Measurements from ENCODE around the gene LRP2.
"Not testable (repeated sequence)": the region's sequence is repeated elsewhere in the genome, so short reads cannot be mapped to it uniquely, and the experiment has no call there.

The LRP2 gene

GRCh38 chr2:169362118-169362893, at the start of gene LRP2:
LRP2 (minus strand) TSS chr2:169362534; CDS start chr2:169362399, 135 bp downstream.
- DNase-seq (ENCODE audit: low read depth): no peak

DNA sequence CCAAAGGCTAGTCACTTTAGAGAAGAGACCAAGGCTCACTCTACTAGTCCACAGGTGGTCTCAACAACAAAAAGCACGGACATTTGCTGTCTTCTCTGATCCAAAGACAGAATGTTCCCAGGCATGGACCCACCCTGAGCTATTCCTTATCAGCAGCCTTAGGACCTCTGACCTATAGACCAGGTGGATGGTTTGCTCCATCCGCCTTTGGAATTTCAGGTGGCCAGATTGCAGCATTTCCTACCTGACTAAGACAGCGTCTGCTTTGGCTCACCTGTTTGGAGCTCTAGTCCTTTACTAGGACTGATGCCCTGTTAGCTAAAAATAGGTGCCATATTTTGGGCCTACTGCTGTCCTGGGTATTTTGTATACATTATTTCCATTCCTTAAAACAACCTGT, 44.6 kb upstream of the LRP2 start:
- no peak for DNase-seq (ENCODE audit: low read depth)

DNA sequence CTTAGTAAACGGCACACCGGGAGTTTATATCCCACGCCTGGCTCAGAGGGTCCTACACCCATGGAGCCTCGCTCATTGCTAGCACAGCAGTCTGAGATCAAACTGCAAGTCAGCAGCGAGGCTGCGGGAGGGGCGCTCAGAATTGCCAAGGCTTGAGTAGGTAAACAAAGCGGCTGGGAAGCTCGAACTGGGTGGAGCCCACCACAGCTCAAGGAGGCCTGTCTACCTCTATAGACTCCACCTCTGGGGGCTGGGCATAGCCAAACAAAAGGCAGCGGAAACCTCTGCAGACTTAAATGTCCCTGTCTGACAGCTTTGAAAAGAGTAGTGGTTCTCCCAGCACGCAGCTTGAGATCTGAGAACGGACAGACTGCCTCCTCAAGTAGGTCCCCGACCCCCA, 37.2 kb upstream of the LRP2 start:
- DNase-seq (ENCODE audit: low read depth): not testable (repeated sequence)

- DNase-seq (ENCODE audit: low read depth): no peak
Observed at GRCh38 chr2:169397697-169398096, 35.4 kb upstream of the LRP2 start.

DNA sequence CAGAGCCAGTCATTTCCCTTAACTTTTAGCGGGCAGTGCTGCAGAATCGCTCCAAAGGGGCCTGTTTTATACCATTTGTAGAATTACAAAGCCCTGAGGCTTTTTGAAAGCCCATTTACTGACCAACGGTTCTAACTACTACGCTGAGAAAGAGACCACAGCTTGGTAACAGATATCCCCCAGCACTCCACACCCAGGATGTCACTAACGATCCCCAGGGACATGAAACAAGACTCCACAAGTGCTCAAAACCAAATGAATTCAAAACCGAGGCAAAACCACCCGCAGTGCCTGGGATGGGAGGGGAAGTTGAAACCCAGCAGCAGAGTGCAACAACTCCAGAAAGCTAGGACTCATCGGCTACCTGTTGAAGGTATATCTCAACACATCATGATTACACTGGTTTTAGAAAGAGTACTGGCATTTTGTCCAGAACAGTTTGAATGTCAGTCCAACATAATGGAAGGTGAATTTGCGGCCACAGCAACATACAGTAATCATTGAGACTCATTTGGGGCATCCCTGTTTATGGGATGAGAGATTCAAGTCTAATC, 33.6 kb upstream of the LRP2 start:
- no peak for DNase-seq (ENCODE audit: low read depth)

GRCh38 chr2:169393068-169393590, 30.8 kb upstream of the LRP2 start:
- no peak for DNase-seq (ENCODE audit: low read depth)

DNA sequence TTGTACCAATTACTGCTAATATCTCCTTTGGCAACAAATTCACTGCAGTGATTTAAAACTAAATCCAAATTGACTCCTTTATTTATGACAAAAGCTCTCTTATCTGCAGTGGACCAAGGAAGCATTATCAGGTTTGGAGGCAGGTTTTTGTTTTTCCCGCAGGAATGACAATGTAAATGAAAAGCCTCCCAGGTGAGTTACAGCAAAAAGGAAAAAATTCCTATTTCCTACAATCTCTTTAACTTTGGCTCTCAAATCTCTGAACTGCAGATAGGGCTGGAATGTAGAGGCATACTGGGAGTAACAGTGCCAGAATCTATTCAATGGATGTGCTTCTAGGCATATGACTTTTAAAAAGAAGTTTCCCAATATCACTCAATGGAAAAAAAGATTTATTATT, 28.9 kb upstream of the LRP2 start:
- DNase-seq (ENCODE audit: low read depth): no peak

GRCh38 chr2:169388161-169388560, 25.8 kb upstream of the LRP2 start:
- no peak for DNase-seq (ENCODE audit: low read depth)

DNA sequence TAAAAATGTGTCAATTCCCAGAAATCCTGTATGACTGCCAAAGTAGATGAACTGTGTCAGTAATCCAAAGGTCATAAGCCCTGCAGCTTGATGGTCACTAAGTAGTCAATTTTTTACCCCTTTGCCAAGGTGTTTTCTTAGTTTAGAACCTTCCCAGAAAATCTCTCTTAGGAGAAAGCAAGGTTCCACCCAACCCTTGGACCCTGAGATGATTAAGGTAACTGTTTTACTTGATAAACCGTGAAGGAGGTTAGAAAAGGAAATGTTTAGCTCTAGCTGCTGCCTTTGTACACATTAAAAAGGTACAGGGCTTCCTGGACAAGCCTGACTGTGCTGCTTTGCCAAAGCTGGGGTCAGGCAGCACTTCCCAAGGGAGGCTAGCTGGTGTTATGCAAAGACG, 24.4 kb upstream of the LRP2 start:
- DNase-seq (ENCODE audit: low read depth): no peak

DNA sequence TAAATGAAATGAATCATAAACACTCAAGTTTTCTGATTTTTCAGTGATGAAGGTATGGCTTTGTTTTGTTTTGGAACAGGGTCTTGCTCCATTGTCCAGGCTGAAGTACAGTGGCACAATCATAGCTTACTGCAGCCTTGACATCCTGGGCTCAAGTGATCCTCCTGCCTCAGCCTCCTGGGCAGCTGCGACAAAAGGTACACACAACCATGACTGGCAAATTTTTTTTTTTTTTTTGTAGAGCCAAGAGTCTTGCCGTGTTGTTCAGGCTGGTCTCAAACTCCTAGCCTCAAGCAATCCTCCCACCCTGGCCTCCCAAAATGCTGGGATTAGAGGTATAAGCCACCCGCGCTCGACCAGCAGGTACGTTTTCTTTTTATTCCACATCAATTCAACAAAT, 22.5 kb upstream of the LRP2 start:
- no peak for DNase-seq (ENCODE audit: low read depth)

DNA sequence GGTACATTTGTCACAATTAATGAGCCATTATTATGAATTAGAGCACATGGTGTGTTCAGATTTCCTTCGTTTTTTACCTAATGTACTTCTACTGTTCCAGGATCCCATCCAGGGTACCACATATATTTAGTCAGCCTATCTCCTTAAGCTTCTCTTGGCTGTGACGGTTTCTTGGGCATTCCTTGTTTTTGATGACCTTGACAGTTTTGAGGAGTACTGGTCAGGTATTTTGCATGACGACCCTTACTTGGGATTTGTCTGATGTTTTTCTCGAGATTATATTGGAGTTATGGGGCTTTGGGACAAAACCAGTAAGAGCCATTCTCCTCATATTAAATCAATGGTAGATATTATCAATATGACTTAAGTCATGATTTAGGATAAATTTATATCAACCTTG, 10.2 kb upstream of the LRP2 start:
- DNase-seq (ENCODE audit: low read depth): no peak

- no peak for DNase-seq (ENCODE audit: low read depth)
Observed at GRCh38 chr2:169366066-169366465, 3.7 kb upstream of the LRP2 start.

- no peak for DNase-seq (ENCODE audit: low read depth)
Observed at GRCh38 chr2:169365029-169365480, 2.7 kb upstream of the LRP2 start.

DNA sequence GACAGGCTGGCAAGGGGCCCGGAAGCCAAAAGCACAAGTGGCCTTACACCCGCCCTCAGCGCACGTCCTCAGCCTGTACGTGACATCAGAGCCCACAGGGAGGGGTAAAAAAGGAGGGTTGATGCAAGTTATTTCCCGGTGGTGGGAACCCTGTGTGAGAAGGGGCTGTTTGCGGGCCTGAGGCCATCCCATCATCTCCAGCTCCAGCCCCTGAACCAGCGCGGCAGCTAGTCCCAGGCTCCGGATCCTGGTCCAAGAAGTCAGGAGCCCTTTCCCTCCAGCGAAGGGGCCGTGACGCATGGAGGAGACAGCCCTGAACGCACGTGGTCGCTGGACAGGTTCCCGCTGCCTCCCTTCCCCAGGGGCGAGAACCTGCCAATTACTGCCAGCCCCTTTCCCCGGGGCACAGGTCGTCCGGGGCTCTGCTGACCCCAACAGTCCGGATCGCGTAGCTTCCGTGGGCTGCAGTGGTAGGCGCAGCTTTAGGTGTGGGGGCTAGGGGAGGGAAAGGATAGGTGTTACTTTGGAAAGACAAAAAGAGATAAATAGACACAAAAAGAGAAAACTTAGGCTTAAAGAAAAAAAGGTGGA, 1.3 kb upstream of the LRP2 start:
- no peak for DNase-seq (ENCODE audit: low read depth)

DNA sequence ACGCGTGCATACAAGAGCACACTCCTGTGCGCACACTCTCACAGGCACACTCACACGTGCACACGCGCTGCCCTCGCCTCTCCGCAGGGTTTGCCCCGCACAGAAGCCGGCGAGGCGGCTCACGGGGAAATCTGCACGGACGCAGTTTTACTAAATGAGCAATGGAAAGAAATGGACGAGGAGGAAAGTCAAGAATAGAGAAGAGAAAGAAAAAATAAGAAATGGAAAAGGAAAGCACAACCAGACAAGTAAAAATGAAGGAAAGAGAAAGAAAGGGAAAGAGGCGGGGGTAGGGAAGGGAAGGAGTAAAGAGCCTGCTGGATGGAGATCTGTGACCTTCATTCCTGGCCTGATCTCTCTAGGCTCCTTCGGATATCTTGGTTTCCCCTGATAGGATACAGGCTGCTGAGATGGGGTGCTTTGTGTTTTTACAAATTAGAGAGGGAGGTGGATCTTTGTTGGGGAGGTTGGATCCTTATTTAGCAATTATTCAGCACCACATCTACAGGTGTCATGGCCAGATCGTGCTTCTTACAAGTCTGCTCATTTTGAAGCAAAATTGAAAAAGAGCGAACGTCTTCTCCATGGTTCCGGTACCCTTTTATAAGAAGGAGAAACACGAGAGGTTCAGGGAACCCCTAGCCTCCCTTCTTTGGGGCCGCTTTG, 693 bp upstream of the LRP2 start:
- DNase-seq (ENCODE audit: low read depth): no peak

DNA sequence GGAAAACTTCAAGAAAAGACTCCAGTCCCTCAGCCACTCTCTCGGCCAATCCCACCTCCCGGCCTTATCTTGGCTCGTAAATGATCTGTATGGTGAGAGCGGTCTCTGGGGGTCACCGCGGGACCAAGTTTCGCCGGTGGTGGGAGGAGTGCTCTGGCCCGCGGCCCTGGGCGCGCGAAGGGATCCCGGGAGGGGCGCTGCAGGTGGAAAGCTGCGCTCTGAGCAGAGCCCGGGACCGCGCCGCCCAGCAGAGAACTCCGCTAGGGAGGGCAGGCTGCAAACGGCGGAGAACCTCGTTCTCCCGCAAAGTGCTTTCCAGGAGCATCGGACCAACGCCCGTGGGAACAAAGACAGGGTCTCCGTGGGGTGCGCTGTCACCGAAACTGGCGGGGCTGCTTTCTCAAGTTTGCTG, 622 bp downstream of the LRP2 start:
- no peak for DNase-seq (ENCODE audit: low read depth)

GRCh38 chr2:169360984-169361705, 1.2 kb downstream of the LRP2 start:
- DNase-seq (ENCODE audit: low read depth): no peak

DNA sequence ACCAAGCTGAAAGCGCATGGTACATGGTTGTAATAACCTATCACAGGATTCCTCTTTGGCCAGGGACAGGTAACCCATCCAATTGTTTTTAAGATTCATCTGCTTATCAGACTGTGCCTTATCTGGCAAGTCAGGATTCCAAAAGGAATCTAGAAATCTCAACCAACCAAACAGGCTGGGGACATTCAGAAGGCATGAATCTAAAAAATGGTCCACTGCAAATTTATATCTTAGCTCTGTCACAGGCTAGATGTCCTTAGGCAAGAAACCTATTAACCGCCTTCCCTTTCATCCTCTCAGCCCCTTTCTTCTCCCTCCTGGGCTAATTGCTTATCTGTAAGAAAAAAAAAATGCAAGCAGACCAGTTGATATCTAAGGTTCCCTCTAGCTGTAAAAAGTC, 4.3 kb downstream of the LRP2 start:
- no peak for DNase-seq (ENCODE audit: low read depth)

- DNase-seq (ENCODE audit: low read depth): no peak
Observed at GRCh38 chr2:169354244-169354643, 8.1 kb downstream of the LRP2 start.

DNA sequence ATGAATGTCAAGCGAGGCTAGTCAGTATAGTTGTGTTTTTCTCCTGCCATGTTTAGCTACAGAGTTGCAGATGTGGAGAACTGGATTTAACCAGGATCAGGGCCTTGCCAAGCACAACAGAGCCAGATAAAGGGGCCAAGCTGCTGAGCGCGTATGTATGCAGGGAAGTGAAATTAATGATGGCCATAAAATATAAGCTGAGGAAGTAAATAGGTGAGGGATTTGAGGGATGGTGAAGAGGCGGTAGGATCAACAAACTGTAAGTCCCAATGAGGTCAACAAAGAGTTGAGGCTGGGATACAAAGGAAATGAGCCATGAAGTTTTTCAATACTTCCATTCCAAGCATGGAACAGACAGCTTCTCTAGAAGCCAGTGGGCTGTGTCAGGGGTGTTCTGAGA, 10.6 kb downstream of the LRP2 start:
- DNase-seq (ENCODE audit: low read depth): no peak

GRCh38 chr2:169349535-169349934, 12.8 kb downstream of the LRP2 start:
- DNase-seq (ENCODE audit: low read depth): no peak

Data from activated T-cell treated with anti-CD3 and anti-CD28 coated beads for 24 hours (primary cell).